ENCODE results near the gene AP2A1.

DNA sequence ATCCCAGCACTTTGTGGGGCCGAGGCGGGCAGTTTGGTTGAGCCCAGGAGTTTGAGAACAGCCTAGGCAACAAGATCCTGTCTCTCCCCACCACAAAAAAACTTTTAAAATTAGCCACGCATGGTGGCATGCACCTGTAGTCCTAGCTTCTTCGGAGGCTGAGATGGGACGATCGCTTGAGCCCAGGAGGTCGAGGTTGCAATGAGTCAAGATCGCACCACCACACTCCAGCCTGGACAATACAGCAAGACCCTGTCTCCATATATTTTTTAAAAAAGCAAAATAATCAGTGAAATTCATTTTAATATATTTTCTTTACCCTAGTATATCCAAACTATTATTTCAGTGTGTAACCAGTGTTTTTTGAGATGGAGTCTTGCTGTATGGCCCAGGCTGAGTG lies 8.2 kb downstream of the AP2A1 start:
- TF ChIP-seq ZNF121 (CRISPR knock-in tag; IDR thresholded peaks at IDR 0.05): peak; percentile 36; the same call in 1 of the 2 replicates
- no peak for TF ChIP-seq JUN (CRISPR knock-in tag; IDR thresholded peaks at IDR 0.05)
- TF ChIP-seq ZSCAN9 (CRISPR knock-in tag; IDR thresholded peaks at IDR 0.05; ENCODE audit: borderline replicate concordance): no peak
- no peak for TF ChIP-seq ETV6 (CRISPR knock-in tag; conservative IDR thresholded peaks at IDR 0.05)
